ENCODE data around the gene ITGA1.

ITGA1 gene

DNA sequence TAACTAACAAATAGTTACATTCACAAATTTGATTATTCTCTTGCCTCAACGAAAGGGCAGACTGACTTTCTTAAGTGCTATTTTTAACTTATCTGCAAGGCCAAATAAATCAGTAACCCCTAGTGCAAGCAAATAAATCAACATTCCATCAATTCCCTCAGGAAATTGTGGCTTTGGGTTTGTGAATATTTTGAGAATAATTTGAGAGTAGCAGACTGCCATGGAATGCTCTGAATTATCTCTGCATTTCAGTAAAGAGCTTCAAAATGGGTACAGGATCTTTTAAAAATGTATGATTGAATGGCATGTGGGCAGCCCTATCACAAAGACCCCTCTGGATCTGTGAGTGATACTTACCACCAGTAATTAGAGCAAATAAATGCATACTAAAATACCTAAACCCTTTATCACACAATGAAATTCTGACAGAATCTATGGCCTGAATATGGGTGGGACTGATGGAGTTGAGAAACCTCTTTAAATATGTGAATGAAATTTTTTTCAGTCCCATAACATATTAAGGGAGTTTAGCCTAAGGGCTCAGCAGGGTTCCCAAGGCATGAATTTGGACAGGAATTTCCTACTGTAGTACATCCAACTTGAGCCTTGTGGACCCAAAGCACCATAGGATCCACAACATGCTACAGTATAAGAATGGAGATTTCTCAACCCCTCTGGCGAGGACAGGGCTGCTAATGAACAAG is 109.0 kb downstream of the ITGA1 start:
- TF ChIP-seq REST (IDR thresholded peaks at IDR 0.05; ENCODE audit: insufficient replicate concordance, low read depth) (no peak), POLR2AphosphoS5 (IDR thresholded peaks at IDR 0.05; ENCODE audit: low read depth) (no peak), SPI1 (IDR thresholded peaks at IDR 0.05; ENCODE audit: borderline replicate concordance, low read depth) (no peak), GABPA (IDR thresholded peaks at IDR 0.05; ENCODE audit: low read depth) (no peak), CTCF (IDR thresholded peaks at IDR 0.05; ENCODE audit: insufficient read depth, low read length) (no peak)
- peaks cover 5% of the 10 kb centered on the region for H3K27me3 ChIP-seq (ENCODE audit: insufficient read depth, poor library complexity, severe bottlenecking)
- H3K4me3 ChIP-seq (replicated peaks; ENCODE audit: insufficient read depth, low read length): no peak overlapping the region
- no peak overlapping the region for H3K27ac ChIP-seq (replicated peaks)
- DNase-seq (ENCODE audit: low read depth in 1 of 2, low spot score in 1 of 2): no peak

- H3K27ac ChIP-seq (replicated peaks): no peak overlapping the region
- no peak overlapping the region for H3K4me3 ChIP-seq (replicated peaks; ENCODE audit: insufficient read depth, low read length)
- H3K27me3 ChIP-seq (ENCODE audit: insufficient read depth, poor library complexity, severe bottlenecking): peaks cover 4% of the 10 kb centered on the region
- TF ChIP-seq CTCF (IDR thresholded peaks at IDR 0.05; ENCODE audit: insufficient read depth, low read length) (no peak), POLR2AphosphoS5 (IDR thresholded peaks at IDR 0.05; ENCODE audit: low read depth) (no peak), GABPA (IDR thresholded peaks at IDR 0.05; ENCODE audit: low read depth) (no peak), REST (IDR thresholded peaks at IDR 0.05; ENCODE audit: insufficient replicate concordance, low read depth) (no peak), SPI1 (IDR thresholded peaks at IDR 0.05; ENCODE audit: borderline replicate concordance, low read depth) (no peak)
- no peak for DNase-seq (ENCODE audit: low read depth in 1 of 2, low spot score in 1 of 2)
Measured at GRCh38 chr5:52897238-52897614, 109.5 kb downstream of the ITGA1 start.

DNA sequence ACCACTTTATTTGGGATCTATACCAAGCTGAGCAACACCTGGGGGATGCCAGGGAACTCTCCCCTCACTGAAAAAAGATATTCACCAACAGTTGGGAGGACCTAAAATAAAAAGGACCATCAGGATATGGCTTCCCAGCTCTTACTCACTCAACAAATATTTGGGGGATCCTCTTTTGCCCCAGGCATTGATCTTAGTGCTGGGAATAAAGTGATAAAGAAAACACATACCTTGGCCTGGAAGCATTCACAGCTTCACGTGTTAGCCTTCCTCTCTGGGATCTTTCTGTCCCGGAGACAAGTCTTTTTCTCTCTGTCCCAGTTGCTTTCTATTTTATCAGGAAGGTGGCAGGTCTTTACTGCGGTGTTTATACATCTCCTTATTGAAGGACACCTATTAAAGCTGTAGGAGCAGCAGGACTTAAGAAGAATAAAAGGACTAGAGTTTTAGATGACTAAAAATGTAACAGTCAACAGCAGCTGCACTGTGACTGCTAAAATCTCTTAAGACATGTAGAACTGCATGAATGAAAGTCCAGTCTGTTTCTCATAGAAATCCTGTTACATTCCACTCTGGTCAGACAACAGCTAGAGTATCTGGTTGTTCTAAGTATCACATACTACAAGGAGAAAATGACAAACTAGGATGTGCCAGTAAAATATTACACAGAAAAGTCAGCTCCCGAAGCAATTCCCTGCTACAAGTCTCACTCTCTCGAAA is 111.4 kb downstream of the ITGA1 start:
- no peak for DNase-seq (ENCODE audit: low read depth in 1 of 2, low spot score in 1 of 2)
- Histone ChIP-seq H3K27me3 (ENCODE audit: insufficient read depth, poor library complexity, severe bottlenecking) (peaks cover 3% of the 10 kb centered on the region), H3K4me3 (replicated peaks; ENCODE audit: insufficient read depth, low read length) (no peak overlapping the region), H3K27ac (replicated peaks) (no peak overlapping the region)
- TF ChIP-seq REST (IDR thresholded peaks at IDR 0.05; ENCODE audit: insufficient replicate concordance, low read depth): no peak
- TF ChIP-seq CTCF (IDR thresholded peaks at IDR 0.05; ENCODE audit: insufficient read depth, low read length): no peak
- no peak for TF ChIP-seq POLR2AphosphoS5 (IDR thresholded peaks at IDR 0.05; ENCODE audit: low read depth)
- TF ChIP-seq SPI1 (IDR thresholded peaks at IDR 0.05; ENCODE audit: borderline replicate concordance, low read depth): no peak
- TF ChIP-seq GABPA (IDR thresholded peaks at IDR 0.05; ENCODE audit: low read depth): no peak
